Measurements from ENCODE around the gene AGAP1.

DNA sequence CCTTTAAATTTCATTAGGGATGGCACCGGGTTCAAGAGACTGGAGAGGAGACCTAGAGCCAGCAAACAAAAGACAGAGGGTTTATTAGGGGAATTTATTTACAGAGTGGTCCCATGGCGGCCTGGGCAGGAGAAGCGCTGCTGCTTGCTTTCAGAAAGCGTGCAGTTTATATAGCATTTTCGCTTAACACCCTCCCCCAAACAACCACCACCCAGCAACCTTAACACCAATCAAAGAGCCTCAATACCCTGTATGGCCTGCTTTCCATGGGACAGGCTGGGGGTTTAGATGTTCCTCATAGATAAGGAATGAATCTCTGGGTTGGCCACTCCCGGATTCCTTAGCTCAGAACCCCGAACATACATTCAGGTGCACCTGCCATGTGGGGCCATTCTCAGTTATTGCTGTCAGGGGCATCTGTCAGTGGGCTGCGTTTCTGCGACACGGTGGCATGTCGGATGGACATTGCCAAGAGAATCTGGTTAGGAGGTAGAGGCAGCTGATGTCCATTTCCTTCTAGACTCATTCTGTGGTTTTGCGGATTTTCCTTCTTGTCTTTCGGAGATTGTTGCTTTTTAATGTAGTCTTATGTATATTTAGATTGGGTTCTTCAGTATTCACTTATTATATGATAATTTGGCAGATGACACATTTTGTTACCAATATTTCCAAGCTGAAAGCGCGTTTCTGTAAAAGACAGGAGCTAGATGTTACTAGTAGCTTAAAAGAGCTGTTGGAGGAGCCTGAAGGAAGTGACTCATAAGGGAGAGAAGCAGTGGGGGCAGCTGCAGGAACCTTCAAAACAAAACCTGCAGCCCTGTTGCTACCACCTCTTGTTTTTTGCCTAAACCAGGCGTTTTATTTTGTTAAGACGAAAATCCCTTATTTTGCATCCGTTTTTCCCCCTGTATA lies 7.2 kb downstream of the AGAP1 start:
- TF ChIP-seq, protein P1, sequence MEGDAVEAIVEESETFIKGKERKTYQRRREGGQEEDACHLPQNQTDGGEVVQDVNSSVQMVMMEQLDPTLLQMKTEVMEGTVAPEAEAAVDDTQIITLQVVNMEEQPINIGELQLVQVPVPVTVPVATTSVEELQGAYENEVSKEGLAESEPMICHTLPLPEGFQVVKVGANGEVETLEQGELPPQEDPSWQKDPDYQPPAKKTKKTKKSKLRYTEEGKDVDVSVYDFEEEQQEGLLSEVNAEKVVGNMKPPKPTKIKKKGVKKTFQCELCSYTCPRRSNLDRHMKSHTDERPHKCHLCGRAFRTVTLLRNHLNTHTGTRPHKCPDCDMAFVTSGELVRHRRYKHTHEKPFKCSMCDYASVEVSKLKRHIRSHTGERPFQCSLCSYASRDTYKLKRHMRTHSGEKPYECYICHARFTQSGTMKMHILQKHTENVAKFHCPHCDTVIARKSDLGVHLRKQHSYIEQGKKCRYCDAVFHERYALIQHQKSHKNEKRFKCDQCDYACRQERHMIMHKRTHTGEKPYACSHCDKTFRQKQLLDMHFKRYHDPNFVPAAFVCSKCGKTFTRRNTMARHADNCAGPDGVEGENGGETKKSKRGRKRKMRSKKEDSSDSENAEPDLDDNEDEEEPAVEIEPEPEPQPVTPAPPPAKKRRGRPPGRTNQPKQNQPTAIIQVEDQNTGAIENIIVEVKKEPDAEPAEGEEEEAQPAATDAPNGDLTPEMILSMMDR (conservative IDR thresholded peaks at IDR 0.05; ENCODE audit: low read length), result no peak
- no peak for TF ChIP-seq EZH2phosphoT487 (IDR thresholded peaks at IDR 0.05; ENCODE audit: borderline replicate concordance, low read depth, low read length)

Data from OCI-LY7 (cell line).